Hematopoietic multipotent progenitor cell (in vitro differentiated cells): ENCODE data around the gene CFAP58. TPM values are rescaled to one million over a fixed set of nuclear protein-coding genes. Genes with fewer than 3 reads are reported as not detected.

Experiments used
- DNase-seq, 3 donors: peaks; one replicate each; pipeline ENCODE4 v3.0.0-alpha.2; 2011 to 2015; ENCODE audit warnings: low read depth in 2 of 3, low spot score in 2 of 3
- total RNA-seq: library from RNA; depleted of rRNA; stranded (reverse); fragments of >200 nt; gene quantifications from one replicate; pipeline ENCODE4 v1.2.3, GENCODE V29; 2012

CFAP58 gene
- total RNA-seq, 1 donor, result under 0.01 TPM

DNA sequence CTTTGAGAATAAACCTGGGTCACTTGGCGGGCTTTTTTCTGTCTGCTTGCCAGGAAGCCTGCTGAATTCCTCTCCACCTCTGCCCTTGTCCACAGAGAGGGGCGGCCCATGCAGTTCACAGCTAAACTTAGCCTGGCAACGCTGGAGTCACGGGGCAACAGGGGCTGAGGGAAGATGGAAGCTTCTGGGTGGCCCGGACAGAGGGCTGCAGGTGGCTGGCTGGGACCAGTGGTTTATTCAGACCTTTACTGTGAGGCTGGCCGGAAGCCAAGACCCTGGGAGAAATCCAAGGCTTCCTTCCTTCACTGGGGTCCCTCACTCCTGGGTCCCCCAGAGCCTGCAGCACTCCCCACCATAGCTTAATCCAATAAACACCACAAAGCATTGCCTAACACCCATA lies 32.4 kb upstream of the CFAP58 start:
- no peak for DNase-seq

DNA sequence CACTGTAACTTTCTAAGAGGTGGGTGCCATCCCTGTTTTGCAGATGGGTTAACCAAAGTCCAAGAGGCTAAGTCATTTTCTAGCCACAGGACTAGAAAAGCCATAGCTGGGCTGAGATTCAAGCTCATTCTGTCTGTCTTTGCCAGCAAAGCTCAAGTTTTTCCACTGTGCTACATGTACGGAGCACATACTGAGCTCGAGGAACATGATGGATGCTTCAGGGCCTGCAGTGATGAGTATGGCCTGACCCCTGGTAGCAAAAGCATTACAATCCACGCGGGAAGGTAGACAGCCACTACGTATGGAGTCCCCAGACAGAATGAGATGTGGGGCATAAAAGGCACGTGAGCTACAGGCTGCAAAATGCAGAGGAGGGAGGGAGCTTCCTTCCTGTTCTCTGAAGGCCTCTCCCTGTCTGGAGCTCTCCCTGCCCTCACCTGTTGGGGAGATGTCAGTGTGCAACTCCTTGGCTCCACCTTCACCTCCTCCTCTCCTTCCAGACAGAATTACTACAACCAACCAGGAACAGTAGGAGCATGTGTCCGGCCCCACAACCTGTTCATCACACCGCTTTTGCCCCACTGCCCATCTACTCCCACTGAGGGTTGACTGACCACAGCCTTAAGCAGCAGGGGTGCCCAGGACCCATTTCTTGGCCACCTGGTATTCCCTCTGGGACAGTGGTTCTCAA lies 31.8 kb upstream of the CFAP58 start:
- DNase-seq, result no peak

DNA sequence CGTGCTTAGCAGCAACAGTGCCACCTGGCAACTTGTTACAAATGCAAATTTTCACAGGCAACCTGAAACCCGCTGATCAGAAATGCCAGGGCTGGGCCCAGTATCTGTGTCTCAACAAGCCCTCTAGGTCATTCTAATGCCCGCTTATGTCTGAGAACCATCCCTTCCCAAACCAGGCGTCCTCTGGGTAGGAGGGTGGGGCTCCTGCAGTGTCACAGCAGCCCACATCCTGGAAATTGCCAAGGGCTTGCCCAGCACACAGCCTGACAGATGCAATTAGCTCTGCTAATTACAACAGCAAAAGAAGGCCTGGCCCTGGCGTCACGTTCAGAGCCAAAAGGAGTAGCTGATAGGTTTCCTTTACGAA lies 31.2 kb upstream of the CFAP58 start:
- no peak for DNase-seq

DNA sequence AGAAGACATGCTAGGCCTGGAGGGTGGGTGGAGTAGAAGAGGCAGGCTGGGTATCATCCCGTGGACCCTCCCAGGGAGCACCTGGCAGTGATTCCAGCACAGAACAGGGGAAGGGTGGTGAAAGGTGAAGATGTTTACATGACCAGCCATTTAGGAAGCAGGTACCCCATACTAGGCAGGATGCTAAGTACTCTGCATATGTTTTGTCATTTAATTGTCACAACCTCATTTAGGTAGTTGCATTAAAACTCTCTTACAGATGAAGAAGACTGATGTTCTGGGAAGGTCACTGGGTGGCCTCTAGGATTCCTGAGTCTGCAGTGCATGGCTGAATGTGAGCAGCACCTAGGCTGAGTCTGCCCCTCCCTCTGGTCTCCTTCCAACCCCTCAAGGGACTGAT lies 30.5 kb upstream of the CFAP58 start:
- no peak for DNase-seq

DNA sequence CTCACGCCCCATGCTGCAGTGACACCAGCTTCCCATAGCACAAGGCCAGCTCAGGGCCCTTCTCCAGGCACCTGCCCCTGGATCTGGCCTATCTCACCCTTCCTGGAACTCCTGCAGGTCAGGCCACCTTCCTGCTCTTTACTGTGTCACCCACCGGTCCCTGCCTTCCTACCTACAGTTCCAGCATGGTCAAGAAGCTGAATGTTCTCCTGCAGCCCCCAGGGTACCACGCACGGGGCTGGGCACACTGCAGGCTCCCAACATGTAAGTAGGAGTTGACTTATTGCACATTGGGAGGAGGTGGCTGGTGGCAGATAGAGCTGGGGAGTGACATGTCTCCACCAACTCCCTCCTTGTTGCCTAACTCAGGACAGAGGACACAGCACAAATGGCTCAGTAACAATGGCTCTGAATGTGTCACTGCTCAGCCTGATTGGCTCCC lies 29.9 kb upstream of the CFAP58 start:
- no peak for DNase-seq

DNA sequence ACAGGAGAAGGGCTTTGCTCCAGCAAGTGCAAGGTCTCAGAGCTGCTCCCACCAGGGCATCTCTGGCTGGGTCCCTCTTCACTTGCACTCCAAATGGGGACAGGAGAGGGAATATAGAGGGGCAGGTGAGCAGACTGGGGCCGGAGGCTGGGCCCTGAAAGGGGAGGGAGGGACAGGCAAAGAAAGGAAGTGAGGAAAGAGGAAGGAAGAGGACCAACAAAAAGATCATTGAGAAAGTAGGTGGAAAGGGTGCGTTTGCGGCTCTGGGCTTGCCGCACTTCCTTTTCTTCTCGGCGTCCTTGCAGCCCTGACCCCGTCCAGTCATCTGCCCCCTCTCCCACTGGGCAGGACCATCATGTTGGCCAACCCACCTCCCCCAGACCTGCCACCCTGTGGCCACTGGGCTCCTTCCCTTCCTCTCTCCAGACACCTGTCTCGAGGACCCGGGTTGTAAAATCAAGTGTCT lies 29.4 kb upstream of the CFAP58 start:
- peak in 1 of 3 donors; percentile 46 for DNase-seq

DNA sequence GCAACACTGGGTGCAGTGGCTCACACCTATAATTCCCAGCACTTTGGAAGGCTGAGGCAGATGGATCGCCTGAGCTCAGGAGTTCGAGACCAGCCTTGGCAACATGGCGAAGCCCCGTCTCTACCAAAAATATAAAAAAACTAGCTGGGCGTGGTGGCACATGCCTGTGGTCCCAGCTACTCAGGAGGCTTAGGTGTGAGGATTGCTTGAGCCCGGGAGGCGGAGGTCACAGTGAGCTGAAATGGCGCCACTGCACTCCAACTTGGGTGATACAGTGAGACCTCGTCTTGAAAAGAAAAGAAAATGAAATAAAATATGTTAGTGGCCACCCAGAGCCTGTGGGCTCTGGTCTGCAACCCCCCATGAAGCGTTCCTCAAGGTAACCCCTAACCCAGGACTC lies 28.7 kb upstream of the CFAP58 start:
- no peak for DNase-seq

DNA sequence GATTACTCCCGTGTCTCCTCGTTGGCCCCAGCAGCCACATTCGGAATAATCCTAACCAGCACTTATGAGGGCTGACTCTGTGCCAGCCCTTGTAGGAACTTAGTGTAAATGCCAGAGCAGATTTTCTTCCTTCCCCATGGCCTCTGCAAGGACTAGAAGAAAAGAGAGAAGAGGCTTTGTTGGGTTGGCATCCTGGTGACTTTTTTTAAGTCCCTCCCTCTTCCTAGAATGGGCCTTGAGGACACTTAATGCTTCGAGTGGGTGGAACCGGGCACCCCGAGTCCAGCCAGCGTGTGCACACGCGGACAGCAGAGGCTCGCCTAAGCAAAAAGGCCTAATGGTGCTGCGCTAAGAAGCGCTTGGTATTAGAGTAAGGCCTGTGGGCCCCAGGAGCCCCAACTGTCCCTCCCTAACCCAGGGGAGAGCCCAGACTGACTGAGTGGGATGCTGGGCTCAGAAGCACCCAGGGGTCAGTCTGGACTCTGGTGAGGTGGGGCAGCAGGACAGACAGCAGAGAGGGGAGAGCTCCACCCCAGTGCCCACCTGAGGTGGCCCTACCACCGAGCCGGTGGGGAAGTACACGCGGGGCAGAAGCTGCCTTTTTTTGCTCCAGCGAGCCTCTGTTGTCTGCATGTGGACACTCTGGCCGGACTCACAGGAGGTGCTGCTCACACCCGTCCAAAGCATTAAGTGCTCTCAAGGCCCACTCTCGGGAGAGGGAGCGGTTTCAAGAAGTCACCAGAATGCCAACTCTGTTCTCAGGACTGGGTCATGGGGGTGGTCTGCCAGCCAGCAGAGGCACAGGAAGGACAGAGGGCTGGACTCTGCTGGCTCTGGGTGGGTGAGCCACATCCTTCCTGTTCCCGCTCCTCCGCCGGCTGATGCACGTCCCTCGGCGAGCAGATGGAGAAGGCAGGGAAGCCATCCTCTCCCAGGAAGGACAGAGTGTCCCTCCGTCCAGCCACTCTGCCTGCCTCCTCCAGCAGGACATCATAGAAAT lies 27.9 kb upstream of the CFAP58 start:
- DNase-seq, result no peak

DNA sequence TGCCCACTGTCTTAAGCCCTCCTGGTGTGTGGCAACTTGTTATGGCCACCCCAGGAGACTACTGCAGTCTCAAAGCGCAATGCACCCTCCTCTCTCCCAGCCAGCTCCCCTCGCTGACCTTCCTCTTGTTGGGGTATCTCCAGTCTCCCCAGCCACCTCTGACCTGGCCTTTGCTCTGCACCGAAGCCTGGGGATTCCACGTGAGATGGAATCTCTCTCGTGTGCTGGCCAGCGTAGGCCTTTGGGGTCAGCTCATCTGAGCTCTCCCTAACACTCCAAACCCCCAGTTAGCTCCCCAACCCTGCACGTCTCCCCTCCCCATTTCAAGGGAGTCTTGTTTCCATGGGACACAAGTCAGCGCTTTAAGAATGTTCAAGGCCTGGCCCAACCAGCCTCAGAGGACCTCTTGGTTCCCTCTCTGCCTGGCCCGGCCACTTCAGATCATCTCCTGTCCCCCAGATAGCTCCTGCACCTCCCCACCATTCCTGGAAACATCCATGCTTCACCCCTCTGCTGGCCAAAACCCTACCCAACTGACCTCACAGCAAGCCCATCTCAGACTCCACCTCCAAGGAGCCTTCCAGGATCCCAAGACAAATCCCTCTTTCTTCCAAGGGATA lies 26.5 kb upstream of the CFAP58 start:
- no peak for DNase-seq

DNA sequence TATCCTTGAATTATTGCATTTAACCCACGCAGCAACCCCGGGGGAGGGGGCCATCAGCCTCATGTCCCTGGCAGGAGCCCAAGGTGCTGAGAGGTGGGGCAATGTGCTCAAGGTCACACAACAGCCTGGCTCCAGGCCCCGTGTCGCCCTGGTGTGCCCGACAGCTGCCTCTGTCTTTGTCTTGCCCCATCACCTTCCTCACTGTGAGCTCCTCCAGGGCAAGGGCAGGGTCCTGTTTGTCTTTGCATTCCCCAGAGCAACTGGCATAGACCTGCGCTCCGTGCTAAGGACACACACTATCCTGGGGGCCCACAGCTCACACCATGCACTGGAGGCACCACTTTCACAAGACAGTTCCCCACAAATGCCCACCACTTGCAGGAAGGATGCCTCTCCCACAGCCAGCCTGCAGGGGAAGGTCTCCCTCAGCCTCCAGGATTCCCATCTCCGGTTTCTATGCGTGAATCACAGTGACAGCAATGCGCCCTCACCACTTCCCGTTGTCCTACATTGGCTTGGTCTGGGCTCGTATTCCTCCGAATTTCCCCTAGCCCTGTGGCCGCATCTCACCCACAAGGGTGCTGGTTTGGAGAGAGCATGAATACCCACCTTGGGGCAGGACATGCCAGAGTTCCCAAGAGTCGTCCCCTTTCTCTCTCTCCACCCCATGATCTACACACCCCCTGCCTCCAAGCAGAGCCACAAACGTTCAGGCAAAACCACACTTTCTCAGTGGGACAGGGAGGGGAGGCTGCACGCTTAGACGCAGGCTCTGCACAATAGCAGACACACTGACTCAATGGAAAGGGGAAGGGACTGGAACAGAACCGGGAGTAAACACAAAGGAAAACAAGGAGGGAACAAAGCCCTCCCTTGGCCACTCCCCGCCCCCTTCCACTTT lies 25.6 kb upstream of the CFAP58 start:
- DNase-seq, result no peak

DNA sequence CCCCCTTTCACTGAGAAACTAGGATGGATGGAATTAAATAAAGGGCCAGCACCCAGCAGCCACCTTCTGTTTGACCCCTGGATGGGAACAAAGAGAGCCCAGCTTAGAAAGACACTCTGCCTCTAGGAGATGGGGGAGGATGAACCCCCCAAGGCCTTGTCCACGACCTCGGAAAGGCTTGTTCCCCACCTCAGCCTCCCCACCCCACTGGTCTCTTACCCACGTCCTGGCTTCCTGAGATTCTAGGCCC lies 25.1 kb upstream of the CFAP58 start:
- no peak for DNase-seq

DNA sequence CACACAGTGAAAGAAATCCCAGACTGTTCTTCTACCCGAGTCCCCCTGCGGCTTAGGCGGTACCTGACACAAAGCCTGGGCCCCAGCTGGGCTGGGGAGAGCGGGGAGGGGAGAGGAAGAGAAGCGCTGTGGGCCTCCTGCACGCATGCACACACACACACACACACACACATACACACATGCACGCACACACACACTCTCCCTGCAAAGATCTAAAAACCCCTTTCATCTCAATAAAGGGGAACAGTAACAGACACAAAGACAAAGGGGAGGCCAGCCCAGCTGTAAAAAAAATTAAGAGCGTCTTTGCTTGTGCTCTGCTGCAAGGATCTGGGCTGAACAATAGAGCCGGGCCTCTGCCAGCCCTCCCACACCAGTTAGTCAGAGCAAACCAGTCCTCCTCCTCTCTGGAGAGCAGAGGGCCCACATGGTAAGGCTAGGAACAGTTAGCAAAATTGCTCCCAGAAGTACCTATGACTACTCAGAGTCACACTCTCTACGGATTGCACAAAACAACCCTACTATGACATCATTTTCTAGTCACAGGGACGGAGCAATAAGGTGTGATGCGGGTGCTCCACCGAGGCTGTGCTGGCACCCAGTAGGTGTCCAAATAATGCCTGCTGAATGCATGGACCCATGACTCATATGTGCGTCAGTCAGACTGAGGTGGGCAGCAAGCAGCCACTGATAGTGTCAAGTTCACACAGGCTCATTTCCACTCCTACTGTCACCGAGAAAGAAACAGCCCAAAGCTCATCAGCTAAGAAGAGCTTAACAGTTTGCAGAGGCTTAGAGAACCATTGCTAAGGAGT lies 24.5 kb upstream of the CFAP58 start:
- DNase-seq, result peak; percentile 46 to 80 (median 66)

DNA sequence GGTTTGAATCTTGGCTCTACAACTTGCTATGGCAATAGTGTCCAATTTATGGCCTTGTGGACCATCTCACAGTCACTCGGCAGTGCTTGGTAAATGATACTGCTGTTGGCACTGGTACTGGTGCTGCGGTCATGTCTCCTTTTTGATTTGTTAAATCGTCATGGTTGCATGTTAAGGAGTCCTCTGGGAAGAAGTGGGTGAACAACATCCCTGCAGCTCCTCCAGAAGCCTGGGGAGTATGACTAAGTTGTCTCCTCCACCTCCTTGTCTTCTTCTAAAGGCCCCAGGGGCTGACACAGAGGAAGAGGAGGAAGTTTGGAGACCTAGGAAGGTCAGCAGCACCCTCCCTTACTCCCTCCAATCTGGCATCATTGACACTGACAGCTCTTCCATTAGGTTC lies 23.9 kb upstream of the CFAP58 start:
- DNase-seq, result no peak

DNA sequence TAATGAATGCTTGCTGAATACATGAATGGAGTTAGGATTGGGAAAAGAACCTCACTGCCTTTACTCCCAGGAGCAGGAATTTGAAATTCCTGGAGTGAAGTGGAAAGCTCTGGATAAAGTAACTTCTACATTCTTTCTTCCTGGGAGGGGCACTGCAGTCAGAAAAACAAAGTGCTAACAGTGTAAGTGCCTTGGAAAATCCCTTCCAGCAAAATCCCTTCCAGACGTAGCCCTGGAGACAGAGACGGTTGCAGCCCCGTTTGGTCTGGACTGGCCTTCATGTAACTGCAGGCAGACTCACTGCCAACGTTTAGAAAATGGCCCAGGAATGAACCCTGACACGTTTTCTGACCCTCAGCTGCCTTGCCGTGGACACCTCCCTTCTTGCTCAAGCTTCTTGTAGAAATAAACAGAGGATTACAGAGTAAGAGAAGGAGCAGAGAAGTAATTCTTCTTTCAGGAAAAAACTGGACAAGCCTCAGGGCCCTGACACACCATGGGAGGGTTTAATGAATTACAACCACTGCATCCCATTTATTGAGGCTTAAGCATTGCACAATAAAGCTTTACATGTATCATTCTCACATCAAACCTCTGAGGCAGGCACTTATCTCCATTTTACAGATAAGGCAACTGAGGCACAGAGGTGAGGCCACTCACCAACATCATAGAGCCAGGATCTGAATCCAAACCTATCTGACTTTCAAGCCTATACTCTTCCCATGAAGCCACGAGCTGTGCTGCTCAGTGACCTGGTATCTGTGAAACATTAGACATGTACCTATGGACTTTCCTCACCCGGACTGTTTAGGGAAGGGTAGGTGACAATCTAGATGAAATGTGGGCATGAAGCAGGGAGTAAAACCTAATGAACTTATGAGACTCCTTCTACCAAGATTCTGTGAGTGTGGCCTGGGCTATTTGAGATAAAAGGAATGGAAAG lies 23.2 kb upstream of the CFAP58 start:
- no peak for DNase-seq

DNA sequence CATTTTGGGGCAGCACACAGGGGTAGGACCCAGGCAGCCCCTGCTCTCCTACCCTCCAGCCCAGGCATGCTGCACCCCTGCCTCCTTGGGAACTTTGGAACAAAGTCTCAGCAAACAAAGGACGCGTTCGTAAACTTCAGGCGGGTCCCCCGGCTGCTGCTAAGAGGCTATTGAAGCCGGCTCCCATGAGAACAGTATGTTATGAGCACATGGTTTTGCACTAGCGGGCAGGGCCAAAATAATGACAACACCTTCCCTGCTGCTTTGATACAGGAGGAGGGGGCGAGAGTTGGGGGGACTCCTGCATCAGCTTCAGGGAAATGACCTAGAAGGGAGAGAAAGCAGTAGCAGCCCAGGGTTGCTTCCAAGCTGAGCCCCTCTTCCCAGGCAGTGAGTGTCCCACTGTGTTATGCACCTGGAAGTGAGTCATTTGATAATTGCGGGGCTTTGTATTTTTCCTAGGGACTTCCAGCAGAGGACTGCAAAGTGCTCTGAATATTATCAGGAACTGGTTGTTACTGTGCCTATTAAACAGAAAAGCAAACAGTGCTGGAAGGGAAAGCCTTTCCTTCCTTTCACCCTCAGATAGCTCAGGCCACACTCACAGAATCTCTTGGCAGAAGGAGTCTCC lies 22.3 kb upstream of the CFAP58 start:
- no peak for DNase-seq

DNA sequence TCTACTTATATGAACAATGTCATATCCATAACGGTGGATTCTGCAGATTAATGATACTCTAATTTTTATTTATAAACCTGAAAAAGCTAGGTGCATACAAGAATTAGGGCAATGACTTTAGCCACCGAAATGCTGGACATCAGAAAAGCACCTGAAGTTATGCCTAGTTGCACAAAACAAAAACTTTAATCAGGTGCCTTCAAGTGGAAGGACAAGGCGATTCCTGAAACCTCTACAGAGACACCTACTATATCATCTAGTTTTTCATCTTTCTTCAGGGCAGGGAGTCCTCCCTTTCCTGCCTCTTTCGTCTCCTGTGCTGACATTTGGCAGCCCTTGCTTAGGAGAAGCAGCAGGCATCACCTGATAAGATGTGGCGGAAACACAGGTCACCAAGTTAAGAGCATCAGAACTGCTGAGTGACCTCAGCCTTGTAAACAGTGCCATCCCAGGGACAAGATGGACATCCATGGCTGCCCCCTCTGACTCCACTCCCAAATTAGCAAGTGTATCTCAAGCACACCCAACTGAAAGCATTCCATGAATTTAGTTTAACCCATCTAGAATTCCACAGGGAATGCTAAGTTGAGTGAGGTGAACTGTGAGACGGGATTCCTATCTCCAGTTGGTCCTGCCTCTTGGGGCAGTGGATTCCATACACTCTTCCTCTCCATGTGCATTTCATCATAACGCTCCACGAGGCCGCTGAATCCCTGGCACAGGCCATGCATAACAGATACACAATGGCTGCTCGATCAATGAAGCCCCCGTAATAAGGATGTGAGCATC lies 21.2 kb upstream of the CFAP58 start:
- DNase-seq, result no peak

DNA sequence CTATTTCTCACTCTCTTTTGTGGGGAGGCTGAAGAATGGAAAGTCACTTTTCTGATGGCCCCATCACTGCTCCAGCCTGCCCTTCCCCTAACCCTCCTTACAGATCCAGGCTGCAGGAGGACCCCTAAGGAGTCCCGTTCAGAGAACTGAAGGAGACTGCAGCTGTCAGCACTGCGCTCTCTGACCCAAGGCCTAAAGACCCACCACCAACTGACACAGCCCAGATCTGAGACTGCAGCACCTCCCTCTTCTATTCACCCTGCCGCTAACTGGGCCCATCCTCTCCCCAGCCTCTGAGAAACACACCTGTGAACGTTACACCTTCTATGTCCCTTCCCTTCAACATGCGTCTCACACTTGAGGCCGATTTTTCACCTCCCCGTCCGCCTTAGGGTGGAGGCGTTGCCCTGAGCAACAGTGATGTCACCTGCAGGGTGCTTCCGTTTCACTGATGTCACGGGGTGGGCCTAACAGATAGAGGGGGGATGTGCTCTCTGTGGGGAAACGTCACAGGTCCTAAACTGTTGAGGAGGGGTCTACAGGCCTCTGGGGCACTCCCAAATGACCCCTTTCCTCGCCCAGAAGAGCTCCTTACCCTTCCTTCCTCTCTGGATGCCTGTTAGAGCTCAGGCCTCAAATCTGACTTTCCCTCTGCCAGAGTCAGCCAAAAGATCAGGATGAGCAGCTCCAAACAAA lies 20.5 kb upstream of the CFAP58 start:
- peak in 1 of 3 donors; percentile 42 for DNase-seq
